Muscle of leg (tissue), 11 donors: ENCODE results near the gene KLHL24. TPM values are rescaled to one million over a fixed set of nuclear protein-coding genes. Genes with fewer than 3 reads are reported as not detected.
"Not testable (repeated sequence)": the region's sequence is repeated elsewhere in the genome, so short reads cannot be mapped to it uniquely, and the experiment has no call there.

Experiments
- DNase-seq: peaks from one replicate; pipeline ENCODE4 v3.0.0; 2013
- H3K27ac ChIP-seq: one replicate; pipeline ENCODE4 v1.5.1; 2013; ENCODE audit warnings: mild to moderate bottlenecking, low read length, control low read depth
- H3K27me3 ChIP-seq: one replicate; pipeline ENCODE4 v1.6.1; 2013; ENCODE audit warnings: low read length; ENCODE audit not compliant: control insufficient read depth, insufficient read depth
- H3K36me3 ChIP-seq: one replicate; pipeline ENCODE4 v1.6.1; 2013; ENCODE audit warnings: low read length; ENCODE audit not compliant: control insufficient read depth, insufficient read depth
- H3K4me1 ChIP-seq: one replicate; pipeline ENCODE4 v1.6.1; 2013; ENCODE audit warnings: low read length; ENCODE audit not compliant: control insufficient read depth, insufficient read depth
- H3K4me3 ChIP-seq: one replicate; pipeline ENCODE4 v1.5.1; 2013; ENCODE audit warnings: low read length, control low read depth
- H3K9me3 ChIP-seq: replicated peaks from 2 replicates; pipeline ENCODE4 v1.6.1; 2013; ENCODE audit warnings: low read depth, low read length; ENCODE audit not compliant: control insufficient read depth
- WGBS: methylation state at CpG from one replicate; pipeline ENCODE4 v1.1.5; 2013; ENCODE audit warnings: missing lambda C conversion rate; ENCODE audit not compliant: insufficient coverage; 5-methylcytosine and 5-hydroxymethylcytosine counted together
- polyA plus RNA-seq, 8 donors: library from polyadenylated mRNA; unstranded; fragments of 120-200 nt; gene quantifications; one replicate each; pipeline versions ENCODE4 v1.2.1 to v1.2.3, GENCODE V29; 2013; ENCODE audit warnings: inconsistent platforms in 1 of 8, low replicate concordance in 1 of 8; ENCODE audit not compliant: insufficient read length in 8 of 8, insufficient read depth in 1 of 8
- total RNA-seq: library from RNA; stranded (reverse); fragments of 120-200 nt; gene quantifications from one replicate; pipeline ENCODE4 v1.2.4, GENCODE V29; 2013

The KLHL24 gene
- total and polyA plus RNA-seq, 9 donors: 19.1 to 75.8 (median 25.8) TPM

- no peak for DNase-seq
- Histone ChIP-seq H3K4me3 (no peak overlapping the region), H3K27me3 (no peaks in the 10 kb centered on the region), H3K9me3 (peaks cover 41% of the 10 kb centered on the region), H3K36me3 (peaks cover 30% of the 10 kb centered on the region), H3K27ac (no peak overlapping the region), H3K4me1 (no peaks in the 10 kb centered on the region)
- WGBS: 100% methylated on average over 1 of the region's 4 CpGs
Measured at GRCh38 chr3:183650554-183650953, 15.1 kb downstream of the KLHL24 start.

GRCh38 chr3:183653209-183654064, 18.0 kb downstream of the KLHL24 start:
- 67% methylated on average over 3 of the region's 6 CpGs for WGBS
- H3K27me3 ChIP-seq: no peaks in the 10 kb centered on the region
- H3K9me3 ChIP-seq: peaks cover 44% of the 10 kb centered on the region
- peak; percentile 6 for DNase-seq
- H3K27ac ChIP-seq: no peak overlapping the region
- peaks cover 36% of the 10 kb centered on the region for H3K36me3 ChIP-seq
- no peaks in the 10 kb centered on the region for H3K4me1 ChIP-seq
- H3K4me3 ChIP-seq: no peak overlapping the region

- Histone ChIP-seq H3K9me3 (peaks cover 44% of the 10 kb centered on the region), H3K4me3 (no peak overlapping the region), H3K27me3 (no peaks in the 10 kb centered on the region), H3K27ac (no peak overlapping the region), H3K4me1 (no peaks in the 10 kb centered on the region), H3K36me3 (peaks cover 40% of the 10 kb centered on the region)
- no CpG with 5 or more reads among the region's 1 CpG for WGBS
- DNase-seq: no peak
Measured at GRCh38 chr3:183654727-183655126, 19.3 kb downstream of the KLHL24 start.

GRCh38 chr3:183662099-183662498, 26.7 kb downstream of the KLHL24 start:
- WGBS: no CpG with 5 or more reads among the region's 3 CpGs
- no peaks in the 10 kb centered on the region for H3K4me1 ChIP-seq
- H3K36me3 ChIP-seq: peaks cover 18% of the 10 kb centered on the region
- H3K9me3 ChIP-seq: no peaks in the 10 kb centered on the region
- peak; percentile 30 for DNase-seq
- H3K27ac ChIP-seq: no peak overlapping the region
- H3K27me3 ChIP-seq: no peaks in the 10 kb centered on the region
- H3K4me3 ChIP-seq: no peak overlapping the region

GRCh38 chr3:183664913-183665381, 29.5 kb downstream of the KLHL24 start:
- peaks cover 28% of the 10 kb centered on the region for H3K36me3 ChIP-seq
- DNase-seq: no peak

GRCh38 chr3:183680061-183680460, 44.6 kb downstream of the KLHL24 start:
- no peak overlapping the region for H3K4me3 ChIP-seq
- no CpG with 5 or more reads among the region's 3 CpGs for WGBS
- no peak for DNase-seq
- no peak overlapping the region for H3K27ac ChIP-seq
- H3K9me3 ChIP-seq: no peaks in the 10 kb centered on the region
- peaks cover 7% of the 10 kb centered on the region for H3K36me3 ChIP-seq
- H3K27me3 ChIP-seq: no peaks in the 10 kb centered on the region
- no peaks in the 10 kb centered on the region for H3K4me1 ChIP-seq

More at GRCh38 chr3:183664913-183665381, 29.5 kb downstream of the KLHL24 start:
- Histone ChIP-seq H3K4me1 (no peaks in the 10 kb centered on the region), H3K9me3 (no peaks in the 10 kb centered on the region), H3K4me3 (no peak overlapping the region), H3K27ac (no peak overlapping the region), H3K27me3 (no peaks in the 10 kb centered on the region)
- no CpG with 5 or more reads among the region's 3 CpGs for WGBS

- Histone ChIP-seq H3K9me3 (no peaks in the 10 kb centered on the region), H3K27ac (no peak overlapping the region), H3K4me1 (no peaks in the 10 kb centered on the region), H3K4me3 (no peak overlapping the region), H3K27me3 (no peaks in the 10 kb centered on the region), H3K36me3 (no peaks in the 10 kb centered on the region)
- 89% methylated on average over 3 of the region's 6 CpGs for WGBS
- no peak for DNase-seq
Measured at GRCh38 chr3:183687705-183688104, 52.3 kb downstream of the KLHL24 start.

GRCh38 chr3:183688874-183689273, 53.5 kb downstream of the KLHL24 start:
- H3K9me3 ChIP-seq: no peaks in the 10 kb centered on the region
- DNase-seq: no peak
- no CpG with 5 or more reads among the region's 3 CpGs for WGBS

GRCh38 chr3:183689621-183690020, 54.2 kb downstream of the KLHL24 start:
- H3K9me3 ChIP-seq, H3K27ac ChIP-seq, DNase-seq, H3K36me3 ChIP-seq, H3K4me3 ChIP-seq, H3K4me1 ChIP-seq, H3K27me3 ChIP-seq: not testable (repeated sequence)
- 86% methylated on average over 3 of the region's 5 CpGs for WGBS

More at GRCh38 chr3:183688874-183689273, 53.5 kb downstream of the KLHL24 start:
- H3K36me3 ChIP-seq: no peaks in the 10 kb centered on the region
- no peak overlapping the region for H3K4me3 ChIP-seq
- H3K27ac ChIP-seq: no peak overlapping the region
- no peaks in the 10 kb centered on the region for H3K27me3 ChIP-seq
- no peaks in the 10 kb centered on the region for H3K4me1 ChIP-seq

- H3K27ac ChIP-seq: no peak overlapping the region
- no peaks in the 10 kb centered on the region for H3K27me3 ChIP-seq
- no peaks in the 10 kb centered on the region for H3K9me3 ChIP-seq
- H3K4me3 ChIP-seq: no peak overlapping the region
- WGBS: 88% methylated on average over 6 of the region's 11 CpGs
- no peaks in the 10 kb centered on the region for H3K36me3 ChIP-seq
- no peaks in the 10 kb centered on the region for H3K4me1 ChIP-seq
- DNase-seq: no peak
Measured at GRCh38 chr3:183690402-183690995, 55.1 kb downstream of the KLHL24 start.
